Measurements from ENCODE around the gene CES4A.
"Not testable (repeated sequence)": the region's sequence is repeated elsewhere in the genome, so short reads cannot be mapped to it uniquely, and the experiment has no call there.

The CES4A gene

DNA sequence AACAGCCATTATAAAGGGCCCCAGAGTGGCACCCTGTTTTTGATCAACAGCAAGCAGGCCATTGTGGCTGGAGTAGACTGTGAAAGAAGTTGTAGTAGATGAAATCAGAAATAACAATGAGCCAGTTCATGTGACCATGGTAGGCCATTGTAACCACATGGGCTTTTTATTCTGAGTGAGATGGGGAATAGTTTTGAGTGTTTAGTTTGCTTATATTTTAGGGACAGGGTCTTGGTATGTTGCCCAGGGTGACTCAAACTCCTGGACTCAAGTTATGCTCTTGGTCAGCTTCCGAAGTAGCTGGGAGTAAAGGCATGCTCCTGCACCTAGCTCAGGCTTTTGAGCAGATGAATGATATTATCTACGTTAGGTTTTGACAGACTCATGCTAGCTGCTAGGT, 52.5 kb downstream of the CES4A start (continued):
- TF ChIP-seq ZBTB49 (tag by site-specific recombination; IDR thresholded peaks at IDR 0.05; ENCODE audit: low read depth) (no peak), ZNF600 (tag by site-specific recombination; IDR thresholded peaks at IDR 0.05) (no peak), OSR2 (tag by site-specific recombination; IDR thresholded peaks at IDR 0.05) (no peak), ZNF488 (tag by site-specific recombination; IDR thresholded peaks at IDR 0.05) (no peak), ZNF280C (tag by site-specific recombination; IDR thresholded peaks at IDR 0.05) (no peak)
- TF ChIP-seq, protein P1, sequence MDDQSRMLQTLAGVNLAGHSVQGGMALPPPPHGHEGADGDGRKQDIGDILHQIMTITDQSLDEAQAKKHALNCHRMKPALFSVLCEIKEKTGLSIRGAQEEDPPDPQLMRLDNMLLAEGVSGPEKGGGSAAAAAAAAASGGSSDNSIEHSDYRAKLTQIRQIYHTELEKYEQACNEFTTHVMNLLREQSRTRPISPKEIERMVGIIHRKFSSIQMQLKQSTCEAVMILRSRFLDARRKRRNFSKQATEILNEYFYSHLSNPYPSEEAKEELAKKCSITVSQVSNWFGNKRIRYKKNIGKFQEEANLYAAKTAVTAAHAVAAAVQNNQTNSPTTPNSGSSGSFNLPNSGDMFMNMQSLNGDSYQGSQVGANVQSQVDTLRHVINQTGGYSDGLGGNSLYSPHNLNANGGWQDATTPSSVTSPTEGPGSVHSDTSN (CRISPR knock-in tag; IDR thresholded peaks at IDR 0.05) = no peak

DNA sequence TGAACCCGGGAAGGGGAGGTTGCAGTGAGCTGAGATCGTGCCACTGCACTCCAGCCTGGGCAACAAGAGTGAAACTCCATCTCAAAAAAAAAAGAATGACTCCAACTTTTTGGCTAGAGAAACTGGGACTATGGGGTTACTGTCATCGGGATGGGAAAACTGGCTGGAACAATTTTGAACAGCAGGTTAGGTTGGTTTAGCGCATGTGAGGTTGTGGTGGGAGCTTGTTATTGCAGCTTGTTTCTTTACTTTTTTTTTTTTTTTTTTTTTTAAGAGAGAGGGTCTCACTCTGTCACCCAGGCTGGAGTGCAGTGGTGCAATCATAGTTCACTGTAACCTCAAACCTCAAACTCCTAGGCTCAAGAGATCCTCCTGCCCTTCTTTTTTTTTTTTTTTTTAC, 53.1 kb downstream of the CES4A start:
- H3K27ac ChIP-seq (ENCODE audit: extremely low read depth, low read depth, low read length); H3K9me3 ChIP-seq (ENCODE audit: control insufficient read depth, insufficient read depth, low read depth, low read length); H3K4me1 ChIP-seq (ENCODE audit: control insufficient read depth, insufficient read depth, low read length); H3K4me3 ChIP-seq (ENCODE audit: low read depth, low read length): not testable (repeated sequence)
- CTCF ChIA-PET = interaction anchor here (0.7 to 1.2 kb wide), 3 partner anchors 24 to 94 kb away, joined by 3 to 10 read pairs (median 4); no protein-coding TSS in a partner anchor
- POLR2A ChIA-PET = interaction anchor here (0.7 to 1.9 kb wide), 2 partner anchors 10 to 161 kb away, joined by 3 to 8 read pairs; partner anchors contain the start of gene PDP2
- H3K36me3 ChIP-seq (ENCODE audit: control insufficient read depth in 2 of 2, insufficient read depth in 1 of 2, low read length in 2 of 2) = peaks cover 8 to 25% of the 10 kb centered on the region in 2 experiments; a peak in 2 of 3 replicates

- H3K9me3 ChIP-seq (ENCODE audit: control insufficient read depth, insufficient read depth, low read depth, low read length) = no peaks in the 10 kb centered on the region
- CTCF ChIA-PET = interaction anchor here (0.8 to 2.5 kb wide), 6 partner anchors 13 to 175 kb away, joined by 3 to 6 read pairs (median 4); partner anchors contain the start of gene CES3
- H3K4me3 ChIP-seq (ENCODE audit: low read depth, low read length) = no peak overlapping the region
- POLR2A ChIA-PET = interaction anchor here (1.4 kb wide), 1 partner anchor 8 kb away, joined by 3 read pairs; no protein-coding TSS in a partner anchor
- H3K27ac ChIP-seq (ENCODE audit: extremely low read depth, low read depth, low read length) = no peak overlapping the region
- H3K4me1 ChIP-seq (ENCODE audit: control insufficient read depth, insufficient read depth, low read length) = peaks cover 3% of the 10 kb centered on the region; the same call in 1 of the 2 replicates
- peaks cover 0 to 25% of the 10 kb centered on the region in 2 experiments; a peak in 2 of 3 replicates for H3K36me3 ChIP-seq (ENCODE audit: control insufficient read depth in 2 of 2, insufficient read depth in 1 of 2, low read length in 2 of 2)
- TF ChIP-seq SP3 (tag by site-specific recombination; IDR thresholded peaks at IDR 0.05) = no peak
- TF ChIP-seq ZNF350 (tag by site-specific recombination; IDR thresholded peaks at IDR 0.05) = no peak
- no peak for TF ChIP-seq ZNF670 (tag by site-specific recombination; IDR thresholded peaks at IDR 0.05; ENCODE audit: low read depth)
- TF ChIP-seq ZNF555 (tag by site-specific recombination; conservative IDR thresholded peaks at IDR 0.05) = no peak
- no peak for TF ChIP-seq ZNF2 (tag by site-specific recombination; IDR thresholded peaks at IDR 0.05)
- TF ChIP-seq ZNF132 (tag by site-specific recombination; IDR thresholded peaks at IDR 0.05; ENCODE audit: borderline replicate concordance) = no peak
- TF ChIP-seq ZBTB48 (tag by site-specific recombination; IDR thresholded peaks at IDR 0.05) = no peak
- TF ChIP-seq ZNF596 (tag by site-specific recombination; IDR thresholded peaks at IDR 0.05) = no peak
- no peak for TF ChIP-seq BCL6B (tag by site-specific recombination; IDR thresholded peaks at IDR 0.05)
- no peak for TF ChIP-seq ZBTB49 (tag by site-specific recombination; IDR thresholded peaks at IDR 0.05; ENCODE audit: low read depth)
- no peak for TF ChIP-seq ZNF518A (tag by site-specific recombination; conservative IDR thresholded peaks at IDR 0.05; ENCODE audit: low read depth)
Observed at GRCh38 chr16:67043420-67043819, 55.0 kb downstream of the CES4A start.

Data from HEK293 (cell line).